HCT116 (cell line): ENCODE data around the gene NOP53. TPM values are rescaled to one million over a fixed set of nuclear protein-coding genes. Genes with fewer than 3 reads are reported as not detected.

ENCODE experiments used
- ATAC-seq: fragments of 200-7000 bp; cut with Tn5 transposase; 2 replicates; pipeline ENCODE4 v1.9.1; 2020; ENCODE audit warnings: mild to moderate bottlenecking, moderate library complexity
- BruUV-seq: library from RNA; stranded (reverse); fragments of 400-500 nt; replicated peaks from 2 replicates; lab custom pipeline; 2021; lab: Mats Ljungman, UMichigan
- CTCF ChIA-PET: fragments of 300-600 bp; sonication (Branson Sonifier 250); formaldehyde crosslinking; loops from one replicate; lab custom pipeline; 2021; ENCODE audit warnings: antibody characterized with exemption; lab: Charles Lee
- POLR2A ChIA-PET: fragments of 300-600, 350-600 bp; sonication (Branson Sonifier 250); formaldehyde crosslinking; loops from one replicate; lab custom pipeline; 2021; ENCODE audit warnings: antibody characterized with exemption; lab: Charles Lee
- RAD21 ChIA-PET, 2 experiments: fragments of 300-600 bp; sonication (Branson Sonifier 250); formaldehyde crosslinking; loops; one replicate each; lab custom pipeline; 2023; ENCODE audit warnings: low total read pairs in 2 of 2; ENCODE audit not compliant: uncharacterized antibody in 2 of 2, unreplicated experiment in 2 of 2, low non-redundant PET in 1 of 2; lab: Charles Lee
- DNase-seq: peaks from one replicate; pipeline ENCODE4 v3.0.0-alpha.2; 2010; ENCODE audit warnings: low read depth, low spot score
- H2AFZ ChIP-seq: fragments of 200-600 bp; shearing (Covaris generic), sonication (generic); 2 replicates; pipeline ENCODE4 v1.6.1; 2017; ENCODE audit warnings: low read depth, mixed run types, mixed read lengths, antibody characterized with exemption, low read length; ENCODE audit not compliant: poor library complexity, severe bottlenecking
- H3K27ac ChIP-seq: 2 replicates; pipeline ENCODE4 v1.5.1; 2012; ENCODE audit warnings: low read depth, low read length
- H3K27me3 ChIP-seq: fragments of 200-600 bp; sonication (generic); 2 replicates; pipeline ENCODE4 v1.6.1; 2016; ENCODE audit warnings: mixed run types, low read length, mixed read lengths; ENCODE audit not compliant: insufficient read depth
- H3K36me3 ChIP-seq, 2 experiments: fragments of 200-500 bp in 1 of 2; fragments of 200-600 bp in 1 of 2; sonication (Bioruptor generic) in 1 of 2; sonication (generic) in 1 of 2; 2 replicates each; pipeline versions ENCODE4 v1.5.1 to v1.6.1; 2014 to 2016; ENCODE audit warnings: low read length in 2 of 2, inconsistent platforms in 1 of 2, mixed read lengths in 1 of 2, mixed run types in 1 of 2; ENCODE audit not compliant: insufficient read depth in 2 of 2, control insufficient read depth in 1 of 2
- H3K4me1 ChIP-seq, 2 experiments: fragments of 200-600 bp in 1 of 2; sonication (generic) in 1 of 2; 2 replicates each; pipeline versions ENCODE4 v1.5.1 to v1.6.1; 2012 to 2017; ENCODE audit warnings: low read length in 2 of 2, inconsistent platforms in 1 of 2, mild to moderate bottlenecking in 1 of 2, mixed read lengths in 1 of 2, mixed run types in 1 of 2, moderate library complexity in 1 of 2; ENCODE audit not compliant: insufficient read depth in 2 of 2, control insufficient read depth in 1 of 2
- H3K4me2 ChIP-seq: fragments of 200-600 bp; sonication (generic); 2 replicates; pipeline ENCODE4 v1.6.1; 2017; ENCODE audit warnings: mixed run types, low read length, mixed read lengths
- H3K4me3 ChIP-seq, 2 experiments: fragments of 200-600 bp in 1 of 2; sonication (generic) in 1 of 2; replicated peaks in 1 of 2; 2 replicates each; pipeline ENCODE4 v1.5.1; 2011 to 2016; ENCODE audit warnings: low read length in 2 of 2, control low read depth in 1 of 2, low read depth in 1 of 2, mild to moderate bottlenecking in 1 of 2, mixed read lengths in 1 of 2, mixed run types in 1 of 2
- H3K79me2 ChIP-seq: fragments of 200-600 bp; sonication (generic); 2 replicates; pipeline ENCODE4 v1.6.1; 2017; ENCODE audit warnings: mild to moderate bottlenecking, mixed run types, low read length, moderate library complexity, mixed read lengths; ENCODE audit not compliant: insufficient read depth
- H3K9ac ChIP-seq: fragments of 200-600 bp; sonication (generic); 2 replicates; pipeline ENCODE4 v1.6.1; 2016; ENCODE audit warnings: low read length, mixed read lengths
- H3K9me2 ChIP-seq: fragments of 200-600 bp; sonication (generic), shearing (Covaris generic); 2 replicates; pipeline ENCODE4 v1.6.1; 2017; ENCODE audit warnings: mixed run types, mild to moderate bottlenecking, moderate library complexity; ENCODE audit not compliant: insufficient read depth
- H3K9me3 ChIP-seq, 2 experiments: fragments of 200-500 bp in 1 of 2; fragments of 200-600 bp in 1 of 2; sonication (Bioruptor generic) in 1 of 2; sonication (generic) in 1 of 2; 2 replicates each; pipeline ENCODE4 v1.6.1; 2014 to 2017; ENCODE audit warnings: low read length in 2 of 2, mixed read lengths in 2 of 2, inconsistent platforms in 1 of 2, low read depth in 1 of 2, mild to moderate bottlenecking in 1 of 2, mixed run types in 1 of 2, moderate library complexity in 1 of 2; ENCODE audit not compliant: control insufficient read depth in 1 of 2, insufficient read depth in 1 of 2
- H4K20me1 ChIP-seq: fragments of 200-600 bp; sonication (generic), shearing (Covaris generic); 2 replicates; pipeline ENCODE4 v1.6.1; 2017; ENCODE audit warnings: mixed run types, mild to moderate bottlenecking, moderate library complexity; ENCODE audit not compliant: insufficient read depth
- CBX3 ChIP-seq: IDR thresholded peaks from 2 replicates; pipeline ENCODE4 v1.6.1; 2012; ENCODE audit warnings: low read depth
- CTCF ChIP-seq, 3 experiments: fragments of 200-600 bp in 1 of 3; sonication (generic) in 1 of 3; IDR thresholded peaks in 2 of 3; conservative IDR thresholded peaks in 1 of 3; 2 replicates each; pipeline ENCODE4 v1.5.1; 2012 to 2017; ENCODE audit warnings: low read depth in 2 of 3, low read length in 2 of 3, antibody characterized with exemption in 1 of 3, borderline replicate concordance in 1 of 3, control low read depth in 1 of 3, mild to moderate bottlenecking in 1 of 3, mixed read lengths in 1 of 3, mixed run types in 1 of 3, moderate library complexity in 1 of 3; ENCODE audit not compliant: insufficient read depth in 1 of 3
- EGR1 ChIP-seq: IDR thresholded peaks from 2 replicates; pipeline ENCODE4 v1.6.1; 2012; ENCODE audit warnings: low read depth
- JUND ChIP-seq: IDR thresholded peaks from 2 replicates; pipeline ENCODE4 v1.6.1; 2012
- POLR2A ChIP-seq: IDR thresholded peaks from 2 replicates; pipeline ENCODE4 v1.7.0; 2011; ENCODE audit warnings: borderline replicate concordance; ENCODE audit not compliant: insufficient read depth, insufficient read length; ENCODE audit errors: extremely low read depth
- RAD21 ChIP-seq: IDR thresholded peaks from 2 replicates; pipeline ENCODE4 v1.6.1; 2012; ENCODE audit warnings: low read depth, mild to moderate bottlenecking
- YY1 ChIP-seq: IDR thresholded peaks from 2 replicates; pipeline ENCODE4 v1.6.1; 2011; ENCODE audit warnings: low read length, low read depth, moderate library complexity, mild to moderate bottlenecking; ENCODE audit not compliant: insufficient replicate concordance; ENCODE audit errors: extremely low read depth
- ZBTB33 ChIP-seq: IDR thresholded peaks from 2 replicates; pipeline ENCODE4 v1.6.1; 2011; ENCODE audit warnings: mild to moderate bottlenecking, low read length, moderate library complexity; ENCODE audit not compliant: insufficient replicate concordance; ENCODE audit errors: extremely low read depth
- intact Hi-C: fragments of 100-400 bp; cut with micrococcal nuclease; formaldehyde crosslinking; loops from 2 replicates; pipeline ENCODE4 v1.10.0; 2022
- total RNA-seq: library from RNA; stranded (reverse); gene quantifications from one replicate; pipeline ENCODE4 v1.2.1, GENCODE V29; 2021; ENCODE audit not compliant: unreplicated experiment

NOP53 gene
- total RNA-seq, 1 experiment from 2014 or later = 322 TPM

GRCh38 chr19:47696635-47697034 is 48.7 kb upstream of the NOP53 start:
- Histone ChIP-seq H4K20me1 (no peaks in the 10 kb centered on the region), H3K4me3 (no peak overlapping the region), H3K27ac (no peak overlapping the region), H3K36me3 (peaks cover 0 to 7% of the 10 kb centered on the region in 2 experiments; a peak in 2 of 4 replicates), H3K79me2 (no peaks in the 10 kb centered on the region), H3K4me1 (peaks cover 3 to 8% of the 10 kb centered on the region in 2 experiments; a peak in 3 of 4 replicates), H2AFZ (no peak overlapping the region), H3K27me3 (no peaks in the 10 kb centered on the region), H3K9me2 (no peaks in the 10 kb centered on the region), H3K9me3 (no peaks in the 10 kb centered on the region), H3K9ac (no peak overlapping the region), H3K4me2 (no peak overlapping the region)
- intact Hi-C loops = loop anchor here (5.0 to 10.0 kb wide), 2 partner anchors 94 to 402 kb away; no protein-coding TSS in a partner anchor
- ChIA-PET POLR2A (interaction anchor here (0.6 kb wide), 1 partner anchor 27 kb away, joined by 3 read pairs; no protein-coding TSS in a partner anchor), RAD21 (no interaction called here), CTCF (interaction anchor here (2.3 kb wide), 1 partner anchor 268 kb away, joined by 11 read pairs; no protein-coding TSS in a partner anchor)
- BruUV-seq = no TSS peak
- no peak for TF ChIP-seq EGR1
- no peak for TF ChIP-seq POLR2A
- DNase-seq = no peak
- no peak for ATAC-seq

GRCh38 chr19:47697863-47698609 is 47.3 kb upstream of the NOP53 start:
- H3K9me3 ChIP-seq = no peaks in the 10 kb centered on the region
- no peak overlapping the region for H2AFZ ChIP-seq
- no peaks in the 10 kb centered on the region for H3K9me2 ChIP-seq
- no peak overlapping the region for H3K4me3 ChIP-seq
- ATAC-seq = peak; percentile 89
- BruUV-seq = no TSS peak
- H3K9ac ChIP-seq = peak overlapping the region; percentile 35; the same call in 1 of the 2 replicates
- POLR2A ChIA-PET = interaction anchor here (0.9 kb wide), 1 partner anchor 261 kb away, joined by 3 read pairs; no protein-coding TSS in a partner anchor
- H3K4me2 ChIP-seq = peak overlapping the region; percentile 51; the same call in 1 of the 2 replicates
- CTCF ChIA-PET = interaction anchor here (1.5 to 3.1 kb wide), 9 partner anchors 9 to 273 kb away, joined by 5 to 38 read pairs (median 7); partner anchors contain the start of genes EHD2 and KPTN
- H3K4me1 ChIP-seq = peaks cover 3 to 8% of the 10 kb centered on the region in 2 experiments; a peak in 3 of 4 replicates
- peak; percentile 68 for DNase-seq
- H3K27ac ChIP-seq = peak overlapping the region; percentile 49
- TF ChIP-seq JUND (no peak), YY1 (peak; percentile 40), CTCF (IDR thresholded peaks at IDR 0.05 in 2 of 3, conservative IDR thresholded peaks at IDR 0.05 in 1 of 3; ENCODE audit: borderline replicate concordance in 1 of 3, insufficient read depth in 1 of 3, low read depth in 2 of 3, low read length in 2 of 3) (peak; percentile 92 to 99 (median 99)), CBX3 (peak; percentile 56; the same call in 1 of the 2 replicates), ZBTB33 (no peak), RAD21 (peak; percentile 99)
- intact Hi-C loops = loop anchor here (1.0 to 10.0 kb wide), 4 partner anchors 96 to 403 kb away; partner anchors contain the start of gene NAPA
- no peaks in the 10 kb centered on the region for H3K79me2 ChIP-seq
- RAD21 ChIA-PET = interaction anchor here (0.7 to 1.5 kb wide), 3 partner anchors 8 to 262 kb away, joined by 3 to 8 read pairs (median 3); no protein-coding TSS in a partner anchor
- H3K27me3 ChIP-seq = no peaks in the 10 kb centered on the region
- H3K36me3 ChIP-seq = peaks cover 7 to 8% of the 10 kb centered on the region in 2 experiments; a peak in 3 of 4 replicates
- H4K20me1 ChIP-seq = no peaks in the 10 kb centered on the region
